Measurements from ENCODE around the gene HLX.

The HLX gene

GRCh38 chr1:220879076-220879508, at the start of gene HLX:
Gene HLX, plus strand, starts transcription at chr1:220879443. Its CDS starts 415 bp downstream, at chr1:220879858.
- no peak for DNase-seq

GRCh38 chr1:220833436-220833835, 45.8 kb upstream of the HLX start:
- no peak for DNase-seq

- DNase-seq, result no peak
Observed at GRCh38 chr1:220834155-220834870, 44.9 kb upstream of the HLX start.

- DNase-seq, result no peak
Observed at GRCh38 chr1:220838578-220838977, 40.7 kb upstream of the HLX start.

- no peak for DNase-seq
Observed at GRCh38 chr1:220839474-220839873, 39.8 kb upstream of the HLX start.

- no peak for DNase-seq
Observed at GRCh38 chr1:220841293-220841692, 38.0 kb upstream of the HLX start.

GRCh38 chr1:220843481-220844011, 35.7 kb upstream of the HLX start:
- no peak for DNase-seq

GRCh38 chr1:220852408-220852807, 26.8 kb upstream of the HLX start:
- no peak for DNase-seq

GRCh38 chr1:220872296-220872695, 6.9 kb upstream of the HLX start:
- no peak for DNase-seq

GRCh38 chr1:220873087-220873486, 6.2 kb upstream of the HLX start:
- DNase-seq, result no peak

- no peak for DNase-seq
Observed at GRCh38 chr1:220873868-220874655, 5.2 kb upstream of the HLX start.

- DNase-seq, result no peak
Observed at GRCh38 chr1:220875260-220875659, 4.0 kb upstream of the HLX start.

GRCh38 chr1:220876511-220877376, 2.5 kb upstream of the HLX start:
- DNase-seq, result no peak

- DNase-seq, result no peak
Observed at GRCh38 chr1:220877377-220878095, 1.7 kb upstream of the HLX start.

GRCh38 chr1:220878191-220879075, 810 bp upstream of the HLX start:
- no peak for DNase-seq

- DNase-seq, result no peak
Observed at GRCh38 chr1:220879509-220880361, 492 bp downstream of the HLX start.

GRCh38 chr1:220880362-220880670, 1.1 kb downstream of the HLX start:
- no peak for DNase-seq

- no peak for DNase-seq
Observed at GRCh38 chr1:220880726-220881506, 1.7 kb downstream of the HLX start.

- DNase-seq, result no peak
Observed at GRCh38 chr1:220882061-220882891, 3.0 kb downstream of the HLX start.
